ENCODE measurements around the gene CLCN2.

DNA sequence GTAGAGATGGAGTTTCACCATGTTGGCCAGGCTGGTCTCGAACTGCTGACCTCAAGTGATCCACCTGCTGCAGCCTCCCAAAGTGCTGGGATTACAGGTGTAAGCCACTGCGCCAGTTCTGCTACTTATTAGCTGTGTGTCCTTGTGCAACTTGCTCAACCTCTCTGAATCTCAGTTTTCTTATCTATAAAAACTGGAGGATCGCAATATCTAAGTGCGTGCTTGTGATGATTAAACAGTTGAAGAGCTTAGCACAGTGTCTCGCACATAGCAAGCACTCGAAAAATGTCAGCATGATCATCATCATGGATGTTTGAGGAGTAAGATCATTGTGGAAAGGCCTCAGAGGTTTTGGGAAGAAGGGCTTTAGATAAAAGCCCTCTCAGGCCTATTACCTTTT, 10.8 kb downstream of the CLCN2 start:
- TF ChIP-seq, protein P1, sequence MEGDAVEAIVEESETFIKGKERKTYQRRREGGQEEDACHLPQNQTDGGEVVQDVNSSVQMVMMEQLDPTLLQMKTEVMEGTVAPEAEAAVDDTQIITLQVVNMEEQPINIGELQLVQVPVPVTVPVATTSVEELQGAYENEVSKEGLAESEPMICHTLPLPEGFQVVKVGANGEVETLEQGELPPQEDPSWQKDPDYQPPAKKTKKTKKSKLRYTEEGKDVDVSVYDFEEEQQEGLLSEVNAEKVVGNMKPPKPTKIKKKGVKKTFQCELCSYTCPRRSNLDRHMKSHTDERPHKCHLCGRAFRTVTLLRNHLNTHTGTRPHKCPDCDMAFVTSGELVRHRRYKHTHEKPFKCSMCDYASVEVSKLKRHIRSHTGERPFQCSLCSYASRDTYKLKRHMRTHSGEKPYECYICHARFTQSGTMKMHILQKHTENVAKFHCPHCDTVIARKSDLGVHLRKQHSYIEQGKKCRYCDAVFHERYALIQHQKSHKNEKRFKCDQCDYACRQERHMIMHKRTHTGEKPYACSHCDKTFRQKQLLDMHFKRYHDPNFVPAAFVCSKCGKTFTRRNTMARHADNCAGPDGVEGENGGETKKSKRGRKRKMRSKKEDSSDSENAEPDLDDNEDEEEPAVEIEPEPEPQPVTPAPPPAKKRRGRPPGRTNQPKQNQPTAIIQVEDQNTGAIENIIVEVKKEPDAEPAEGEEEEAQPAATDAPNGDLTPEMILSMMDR (IDR thresholded peaks at IDR 0.05), result no peak
- TF ChIP-seq POLR2A (IDR thresholded peaks at IDR 0.05), result no peak

Data from body of pancreas (tissue), 4 donors.